NCI-H2227 (cell line): ENCODE results near the gene GFRAL.
"Not testable (repeated sequence)": the region's sequence is repeated elsewhere in the genome, so short reads cannot be mapped to it uniquely, and the experiment has no call there.

Experiments used
- DNase-seq: peaks from one replicate; lab custom pipeline; 2025; ENCODE audit not compliant: unreplicated experiment; lab: John Stamatoyannopoulos, UW

GFRAL gene

GRCh38 chr6:55327169-55327568 is at the start of gene GFRAL:
TSS of gene GFRAL (plus strand) at chr6:55327469. CDS start at chr6:55327555, 86 bp downstream.
- no peak for DNase-seq

GRCh38 chr6:55277646-55278045 is 49.6 kb upstream of the GFRAL start:
- no peak for DNase-seq

GRCh38 chr6:55281215-55281614 is 46.1 kb upstream of the GFRAL start:
- DNase-seq = no peak

GRCh38 chr6:55282115-55282514 is 45.2 kb upstream of the GFRAL start:
- no peak for DNase-seq

GRCh38 chr6:55286824-55287223 is 40.4 kb upstream of the GFRAL start:
- no peak for DNase-seq

- DNase-seq = no peak
Measured at GRCh38 chr6:55290736-55291135, 36.5 kb upstream of the GFRAL start.

GRCh38 chr6:55293116-55293515 is 34.2 kb upstream of the GFRAL start:
- no peak for DNase-seq

GRCh38 chr6:55297214-55297613 is 30.1 kb upstream of the GFRAL start:
- not testable (repeated sequence) for DNase-seq

GRCh38 chr6:55299286-55299985 is 27.8 kb upstream of the GFRAL start:
- no peak for DNase-seq

GRCh38 chr6:55304747-55305146 is 22.5 kb upstream of the GFRAL start:
- DNase-seq = no peak

- no peak for DNase-seq
Measured at GRCh38 chr6:55319961-55320695, 7.1 kb upstream of the GFRAL start.

GRCh38 chr6:55320696-55321086 is 6.6 kb upstream of the GFRAL start:
- no peak for DNase-seq

GRCh38 chr6:55377150-55377549 is 49.9 kb downstream of the GFRAL start:
- no peak for DNase-seq

GRCh38 chr6:55379471-55379870 is 52.2 kb downstream of the GFRAL start:
- DNase-seq = no peak

GRCh38 chr6:55379895-55380294 is 52.6 kb downstream of the GFRAL start:
- DNase-seq = no peak

- DNase-seq = no peak
Measured at GRCh38 chr6:55388211-55388610, 60.9 kb downstream of the GFRAL start.

- no peak for DNase-seq
Measured at GRCh38 chr6:55395871-55396270, 68.6 kb downstream of the GFRAL start.

GRCh38 chr6:55397986-55398385 is 70.7 kb downstream of the GFRAL start:
- DNase-seq = no peak

- DNase-seq = no peak
Measured at GRCh38 chr6:55399351-55399750, 72.1 kb downstream of the GFRAL start.

- no peak for DNase-seq
Measured at GRCh38 chr6:55405474-55406235, 78.4 kb downstream of the GFRAL start.

- DNase-seq = no peak
Measured at GRCh38 chr6:55410674-55411073, 83.4 kb downstream of the GFRAL start.

- no peak for DNase-seq
Measured at GRCh38 chr6:55423933-55424332, 96.7 kb downstream of the GFRAL start.
